Ovary (tissue), 9 donors: Measurements from ENCODE around the gene GNAT3. TPM values are rescaled to one million over a fixed set of nuclear protein-coding genes. Genes with fewer than 3 reads are reported as not detected.

Experiments
- DNase-seq, 5 donors: peaks; one replicate each; pipeline ENCODE4 v3.0.0-alpha.2; 2019 to 2020
- H3K27ac ChIP-seq, 2 donors: fragments of 200-600 bp; one replicate each; pipeline versions ENCODE4 v1.5.1 to v1.8.0; 2019 to 2022
- H3K27me3 ChIP-seq: fragments of 200-600 bp; one replicate; pipeline ENCODE4 v1.8.0; 2022
- H3K36me3 ChIP-seq: fragments of 200-600 bp; sonication (generic); one replicate; pipeline ENCODE4 v1.5.1; 2019
- H3K4me1 ChIP-seq: one replicate; pipeline ENCODE4 v1.8.1; 2013; ENCODE audit warnings: mild to moderate bottlenecking, moderate library complexity; ENCODE audit not compliant: insufficient read depth
- H3K4me3 ChIP-seq: fragments of 200-600 bp; sonication (generic); one replicate; pipeline ENCODE4 v1.5.1; 2017
- H3K9me3 ChIP-seq, 2 donors: fragments of 200-600 bp in 1 of 2; sonication (generic) in 1 of 2; one replicate each; pipeline versions ENCODE4 v1.5.1 to v1.8.1; 2013 to 2019; ENCODE audit warnings: mild to moderate bottlenecking in 1 of 2, moderate library complexity in 1 of 2
- EP300 ChIP-seq: sonication (generic); formaldehyde crosslinking; IDR thresholded peaks from one replicate; pipeline ENCODE4 v1.6.1; 2017; ENCODE audit warnings: antibody characterized with exemption
- POLR2A ChIP-seq: fragments of 450-650 bp; IDR thresholded peaks from one replicate; pipeline ENCODE4 v1.6.1; 2017; ENCODE audit warnings: antibody characterized with exemption, mild to moderate bottlenecking, moderate library complexity
- WGBS, 3 donors: extraction: QIAGEN DNeasy Blood & Tissue Kit in 1 of 3; methylation state at CpG; one replicate each; pipeline versions ENCODE4 v1.1.5 to v1.1.7; 2013 to 2017; 5-methylcytosine and 5-hydroxymethylcytosine counted together
- intact Hi-C, 4 donors: fragments of 100-400 bp; cut with DNase I; formaldehyde crosslinking; loops; one replicate each; pipeline versions ENCODE4 v1.11.0 to v1.15.1; 2022 to 2023
- polyA plus RNA-seq, 2 donors: library from polyadenylated mRNA; stranded (reverse); fragments of 200-250 nt in 1 of 2; fragments of 350-450 nt in 1 of 2; fragmentation: Illumina TruSeq in 1 of 2; extraction: RNeasy Lipid Tissue Mini Kit (QIAGEN cat#74804) in 1 of 2; gene quantifications; one replicate each; pipeline ENCODE4 v1.2.3, GENCODE V29; 2013 to 2014
- total RNA-seq, 7 donors: library from RNA; depleted of rRNA in 2 of 7; stranded (reverse); fragments of >200 nt in 2 of 7; fragmentation: NEBNext Ultra II Directional in 3 of 7; extraction: Animal tissue kit (Norgen Biotek cat#: 25700) in 3 of 7; gene quantifications; one replicate each; pipeline versions ENCODE4 v1.1.0 to v1.2.4, GENCODE V29; 2016 to 2023
- TF ChIP-seq, protein P1 (sequence below), 3 donors: fragments of 450-650 bp in 2 of 3; fragments of 200-600 bp in 1 of 3; IDR thresholded peaks; one replicate each; pipeline versions ENCODE4 v1.5.1 to v1.8.0; 2016 to 2022; ENCODE audit warnings: antibody characterized with exemption in 3 of 3, mild to moderate bottlenecking in 1 of 3
- donor health status: DM: no; HTN: no; CAD: no; lungs with moderate emphysema.
- donor health status: DM: no; HTN: no; CAD: no.
- donor health status: Bipolar disorder and iron deficiency.
- donor health status: DM: yes; HTN: yes; CAD: no.
- donor health status: DM: no; HTN: no; CAD: no.
- donor health status: DM: yes; HTN: yes; CAD: no.

Gene GNAT3
- total and polyA plus RNA-seq, 9 donors = not detected

DNA sequence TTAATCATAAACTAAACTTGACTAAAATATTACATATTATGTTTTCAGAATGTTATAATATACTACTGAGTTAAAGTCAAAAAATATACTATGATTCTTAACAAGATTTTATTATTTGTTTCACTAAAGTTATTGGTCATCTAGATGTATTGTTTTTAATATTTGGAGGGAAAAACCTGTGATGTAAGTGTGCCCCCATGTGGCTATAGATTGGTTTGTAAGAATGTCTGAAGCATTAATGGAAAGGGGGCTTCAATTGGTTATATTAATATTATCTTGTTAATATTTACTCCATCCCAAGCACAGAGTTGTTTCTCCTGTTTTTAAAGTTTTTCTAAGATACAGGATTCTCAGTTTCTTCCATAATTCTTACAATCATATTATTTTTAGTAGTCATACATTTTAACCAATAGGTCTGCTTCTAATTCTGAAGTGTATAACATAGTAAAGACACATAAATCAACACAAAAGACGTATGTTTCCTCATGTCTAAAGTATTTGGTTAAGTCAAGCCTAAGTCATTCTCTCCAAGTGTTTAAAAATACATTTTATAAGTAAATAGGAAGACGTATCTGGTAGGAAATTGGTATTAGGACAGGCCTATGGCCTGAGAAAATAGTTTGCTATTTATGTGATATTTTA lies 58.0 kb downstream of the GNAT3 start:
- H3K27me3 ChIP-seq = no peaks in the 10 kb centered on the region
- no peaks in the 10 kb centered on the region for H3K9me3 ChIP-seq
- H3K36me3 ChIP-seq = no peaks in the 10 kb centered on the region
- H3K27ac ChIP-seq = no peak overlapping the region
- DNase-seq = no peak
- TF ChIP-seq, protein P1, sequence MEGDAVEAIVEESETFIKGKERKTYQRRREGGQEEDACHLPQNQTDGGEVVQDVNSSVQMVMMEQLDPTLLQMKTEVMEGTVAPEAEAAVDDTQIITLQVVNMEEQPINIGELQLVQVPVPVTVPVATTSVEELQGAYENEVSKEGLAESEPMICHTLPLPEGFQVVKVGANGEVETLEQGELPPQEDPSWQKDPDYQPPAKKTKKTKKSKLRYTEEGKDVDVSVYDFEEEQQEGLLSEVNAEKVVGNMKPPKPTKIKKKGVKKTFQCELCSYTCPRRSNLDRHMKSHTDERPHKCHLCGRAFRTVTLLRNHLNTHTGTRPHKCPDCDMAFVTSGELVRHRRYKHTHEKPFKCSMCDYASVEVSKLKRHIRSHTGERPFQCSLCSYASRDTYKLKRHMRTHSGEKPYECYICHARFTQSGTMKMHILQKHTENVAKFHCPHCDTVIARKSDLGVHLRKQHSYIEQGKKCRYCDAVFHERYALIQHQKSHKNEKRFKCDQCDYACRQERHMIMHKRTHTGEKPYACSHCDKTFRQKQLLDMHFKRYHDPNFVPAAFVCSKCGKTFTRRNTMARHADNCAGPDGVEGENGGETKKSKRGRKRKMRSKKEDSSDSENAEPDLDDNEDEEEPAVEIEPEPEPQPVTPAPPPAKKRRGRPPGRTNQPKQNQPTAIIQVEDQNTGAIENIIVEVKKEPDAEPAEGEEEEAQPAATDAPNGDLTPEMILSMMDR (IDR thresholded peaks at IDR 0.05) = peak in 1 of 3 donors; percentile 13
- TF ChIP-seq EP300 (no peak), POLR2A (no peak)
- 59 to 68% (median 64%) methylated on average over 2 of the region's 2 CpGs for WGBS, 3 donors
- no peaks in the 10 kb centered on the region for H3K4me1 ChIP-seq
- no peak overlapping the region for H3K4me3 ChIP-seq
- intact Hi-C loops = loop anchor here in 1 of 4 donors (10.0 kb wide), 1 partner anchor 61 kb away; the partner anchor contains the start of gene GNAT3

DNA sequence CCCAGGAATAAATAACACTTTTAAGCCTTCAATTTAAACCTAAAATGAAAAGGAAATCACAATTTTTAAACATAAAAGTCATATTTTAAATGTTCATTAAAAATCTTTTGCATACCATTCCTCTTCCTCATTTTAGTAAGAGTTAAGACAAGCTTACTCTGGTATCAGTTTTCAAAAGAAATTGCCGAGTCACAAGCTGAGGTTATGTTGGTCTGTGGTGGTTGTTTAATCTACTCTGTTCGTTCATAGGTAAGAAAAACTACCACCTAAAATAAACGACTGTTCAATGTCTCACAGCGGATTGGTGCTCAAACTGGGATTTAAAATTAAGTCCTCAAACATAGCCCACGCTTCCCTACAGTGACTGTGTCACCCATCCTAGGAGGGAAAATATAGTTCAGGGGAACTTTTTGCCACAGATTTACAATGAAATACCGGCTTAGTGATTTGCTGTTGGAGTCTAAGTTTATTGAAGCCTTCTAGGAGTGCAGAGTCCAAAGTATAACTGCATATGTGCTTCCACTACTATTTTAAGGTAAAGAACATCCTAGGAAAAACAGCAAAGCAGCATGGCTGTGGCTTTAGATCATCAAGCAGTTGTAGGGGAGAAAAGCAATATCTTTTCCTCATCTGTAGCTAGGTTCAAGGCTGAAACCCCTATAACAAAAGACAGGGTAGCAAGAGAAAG lies 61.1 kb downstream of the GNAT3 start:
- intact Hi-C loops = loop anchor here in 1 of 4 donors (10.0 kb wide), 1 partner anchor 64 kb away; the partner anchor contains the start of gene GNAT3
- no peak overlapping the region for H3K27ac ChIP-seq
- no peak overlapping the region for H3K4me3 ChIP-seq
- no peaks in the 10 kb centered on the region for H3K4me1 ChIP-seq
- TF ChIP-seq EP300 = no peak
- H3K9me3 ChIP-seq = no peaks in the 10 kb centered on the region
- no peak for DNase-seq
- H3K27me3 ChIP-seq = no peaks in the 10 kb centered on the region
- whole genome bisulfite sequencing, 3 donors = 65 to 68% (median 66%) methylated on average over 6 of the region's 6 CpGs
- H3K36me3 ChIP-seq = no peaks in the 10 kb centered on the region

DNA sequence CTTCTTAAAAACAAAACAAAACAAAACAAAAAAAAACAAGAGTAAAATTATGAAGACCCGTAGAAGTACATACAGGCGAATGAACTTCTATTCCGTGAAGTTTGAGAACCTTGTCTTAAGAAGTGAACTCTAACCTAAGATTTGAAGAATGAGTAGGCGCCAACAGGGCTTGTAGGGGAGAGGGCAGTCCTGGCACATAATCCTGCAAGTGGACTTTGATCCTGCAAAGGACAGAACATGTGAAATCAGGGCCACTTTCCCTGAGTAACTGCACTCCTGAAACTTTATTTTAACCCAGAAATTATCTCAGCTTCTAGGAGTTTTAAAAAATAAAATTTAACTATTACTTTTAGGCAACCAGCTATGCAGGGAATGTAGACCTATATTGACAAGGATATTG lies 62.0 kb downstream of the GNAT3 start:
- WGBS, 3 donors = 93% methylated on average over 4 of the region's 4 CpGs
- no peaks in the 10 kb centered on the region for H3K27me3 ChIP-seq
- TF ChIP-seq POLR2A (no peak), EP300 (no peak)
- no peaks in the 10 kb centered on the region for H3K4me1 ChIP-seq
- H3K36me3 ChIP-seq = no peaks in the 10 kb centered on the region
- H3K4me3 ChIP-seq = no peak overlapping the region
- no peaks in the 10 kb centered on the region for H3K9me3 ChIP-seq
- no peak overlapping the region for H3K27ac ChIP-seq
- intact Hi-C loops = loop anchor here in 1 of 4 donors (10.0 kb wide), 1 partner anchor 65 kb away; the partner anchor contains the start of gene GNAT3
- DNase-seq = no peak

DNA sequence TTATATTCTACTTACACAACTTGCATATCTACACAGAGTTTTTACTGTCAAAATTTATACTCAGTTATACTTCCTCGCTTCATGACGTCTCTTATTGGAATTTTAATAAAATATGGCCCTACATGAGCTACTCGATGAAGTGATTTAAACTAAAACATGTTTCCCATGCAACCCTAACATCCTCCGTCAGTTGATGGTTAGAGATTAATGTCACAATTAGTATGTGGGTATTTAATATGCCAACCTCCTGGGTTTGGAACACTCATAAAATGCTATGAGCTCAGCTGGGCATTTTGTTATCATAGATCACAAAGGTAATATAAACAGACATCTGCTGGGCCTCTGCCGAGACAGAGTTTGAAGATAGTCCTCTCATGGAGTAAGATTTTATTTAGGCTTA lies 66.5 kb downstream of the GNAT3 start:
- Histone ChIP-seq H3K27me3 (no peaks in the 10 kb centered on the region), H3K36me3 (no peaks in the 10 kb centered on the region), H3K9me3 (no peaks in the 10 kb centered on the region), H3K4me1 (no peaks in the 10 kb centered on the region), H3K4me3 (no peak overlapping the region), H3K27ac (no peak overlapping the region)
- 89 to 92% (median 91%) methylated on average over 5 of the region's 5 CpGs for WGBS, 3 donors
- intact Hi-C loops = no loop called here
- no peak for TF ChIP-seq EP300
- TF ChIP-seq, protein P1 (IDR thresholded peaks at IDR 0.05) = no peak
- DNase-seq = no peak

DNA sequence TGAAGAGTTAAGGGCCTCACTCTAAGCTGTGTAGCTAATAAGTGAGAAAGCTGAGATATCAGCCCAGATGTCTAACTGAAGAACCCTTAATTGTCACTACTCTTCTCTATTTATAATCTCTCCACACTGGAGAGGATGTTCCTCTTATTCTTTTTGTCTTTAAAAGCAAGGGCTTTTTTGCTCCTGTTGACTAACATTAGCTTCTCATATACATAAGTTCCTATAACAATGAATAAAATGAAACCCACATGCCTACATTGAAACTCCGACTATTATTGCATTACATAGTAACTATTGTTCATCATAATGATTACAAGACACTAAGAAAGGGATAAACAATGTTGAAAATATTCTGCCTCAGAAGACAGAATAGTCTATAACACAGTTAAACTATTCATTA lies 67.1 kb downstream of the GNAT3 start:
- no peaks in the 10 kb centered on the region for H3K36me3 ChIP-seq
- H3K9me3 ChIP-seq = no peaks in the 10 kb centered on the region
- TF ChIP-seq, protein P1 (IDR thresholded peaks at IDR 0.05) = no peak
- no peak for TF ChIP-seq POLR2A
- TF ChIP-seq EP300 = no peak
- intact Hi-C loops = no loop called here
- H3K4me3 ChIP-seq = no peak overlapping the region
- no peaks in the 10 kb centered on the region for H3K27me3 ChIP-seq
- H3K27ac ChIP-seq = no peak overlapping the region
- H3K4me1 ChIP-seq = no peaks in the 10 kb centered on the region
- no peak for DNase-seq
- 80 to 88% (median 81%) methylated on average over 1 of the region's 1 CpG for WGBS, 3 donors
